ENCODE results near the gene IGLL1. TPM values are rescaled to one million over a fixed set of nuclear protein-coding genes. Genes with fewer than 3 reads are reported as not detected.

IGLL1 gene
- total and polyA plus RNA-seq, 2 experiments from 2014 or later: not detected

DNA sequence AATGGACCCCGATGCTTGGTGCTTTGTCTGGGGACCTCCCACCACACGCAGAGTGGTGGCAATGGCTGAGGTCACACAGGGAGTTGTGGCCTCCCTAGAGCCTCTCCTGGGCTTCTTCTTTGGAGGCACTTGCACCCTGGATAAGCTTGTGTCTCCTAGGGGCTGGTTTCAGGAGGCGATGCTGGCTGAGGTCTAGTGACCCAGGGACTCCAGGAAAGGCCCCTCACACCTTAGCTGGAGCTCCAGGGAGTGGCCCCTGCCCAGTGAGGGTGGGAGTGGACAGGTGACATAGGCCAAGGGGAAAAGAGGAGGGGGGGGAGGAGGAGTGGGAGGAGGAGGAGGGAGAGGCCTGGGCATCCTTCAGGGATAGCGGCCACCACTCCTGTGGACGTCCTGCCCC lies 810 bp downstream of the IGLL1 start:
- Mint-ChIP-seq H3K27ac (no peak overlapping the region), H3K9me3 (no peaks in the 10 kb centered on the region; the same call in 2 of the 3 replicates), H3K4me1 (no peaks in the 10 kb centered on the region), H3K36me3 (ENCODE audit: low read depth) (no peaks in the 10 kb centered on the region; the same call in 2 of the 3 replicates), H3K4me3 (no peak overlapping the region), H3K27me3 (ENCODE audit: insufficient read depth, low read depth, poor library complexity) (peaks cover 11% of the 10 kb centered on the region)
- TF ChIP-seq NANOG (IDR thresholded peaks at IDR 0.05; ENCODE audit: borderline replicate concordance): no peak
- TF ChIP-seq CREB1 (CRISPR knock-in tag; IDR thresholded peaks at IDR 0.05; ENCODE audit: low read depth): no peak
- TF ChIP-seq, protein P1, sequence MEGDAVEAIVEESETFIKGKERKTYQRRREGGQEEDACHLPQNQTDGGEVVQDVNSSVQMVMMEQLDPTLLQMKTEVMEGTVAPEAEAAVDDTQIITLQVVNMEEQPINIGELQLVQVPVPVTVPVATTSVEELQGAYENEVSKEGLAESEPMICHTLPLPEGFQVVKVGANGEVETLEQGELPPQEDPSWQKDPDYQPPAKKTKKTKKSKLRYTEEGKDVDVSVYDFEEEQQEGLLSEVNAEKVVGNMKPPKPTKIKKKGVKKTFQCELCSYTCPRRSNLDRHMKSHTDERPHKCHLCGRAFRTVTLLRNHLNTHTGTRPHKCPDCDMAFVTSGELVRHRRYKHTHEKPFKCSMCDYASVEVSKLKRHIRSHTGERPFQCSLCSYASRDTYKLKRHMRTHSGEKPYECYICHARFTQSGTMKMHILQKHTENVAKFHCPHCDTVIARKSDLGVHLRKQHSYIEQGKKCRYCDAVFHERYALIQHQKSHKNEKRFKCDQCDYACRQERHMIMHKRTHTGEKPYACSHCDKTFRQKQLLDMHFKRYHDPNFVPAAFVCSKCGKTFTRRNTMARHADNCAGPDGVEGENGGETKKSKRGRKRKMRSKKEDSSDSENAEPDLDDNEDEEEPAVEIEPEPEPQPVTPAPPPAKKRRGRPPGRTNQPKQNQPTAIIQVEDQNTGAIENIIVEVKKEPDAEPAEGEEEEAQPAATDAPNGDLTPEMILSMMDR (conservative IDR thresholded peaks at IDR 0.05; ENCODE audit: low read depth in 2 of 2): no peak
- TF ChIP-seq POLR2AphosphoS5 (IDR thresholded peaks at IDR 0.05; ENCODE audit: low read depth): no peak
- TF ChIP-seq EZH2phosphoT487 (IDR thresholded peaks at IDR 0.05; ENCODE audit: unreplicated experiment): no peak
- TF ChIP-seq ZNF331 (CRISPR knock-in tag; IDR thresholded peaks at IDR 0.05; ENCODE audit: low read depth): no peak
- TF ChIP-seq JUNB (IDR thresholded peaks at IDR 0.05; ENCODE audit: unreplicated experiment): no peak
- TF ChIP-seq ZNF114 (CRISPR knock-in tag; IDR thresholded peaks at IDR 0.05): no peak
- TF ChIP-seq, protein P2, sequence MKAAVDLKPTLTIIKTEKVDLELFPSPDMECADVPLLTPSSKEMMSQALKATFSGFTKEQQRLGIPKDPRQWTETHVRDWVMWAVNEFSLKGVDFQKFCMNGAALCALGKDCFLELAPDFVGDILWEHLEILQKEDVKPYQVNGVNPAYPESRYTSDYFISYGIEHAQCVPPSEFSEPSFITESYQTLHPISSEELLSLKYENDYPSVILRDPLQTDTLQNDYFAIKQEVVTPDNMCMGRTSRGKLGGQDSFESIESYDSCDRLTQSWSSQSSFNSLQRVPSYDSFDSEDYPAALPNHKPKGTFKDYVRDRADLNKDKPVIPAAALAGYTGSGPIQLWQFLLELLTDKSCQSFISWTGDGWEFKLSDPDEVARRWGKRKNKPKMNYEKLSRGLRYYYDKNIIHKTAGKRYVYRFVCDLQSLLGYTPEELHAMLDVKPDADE (IDR thresholded peaks at IDR 0.05): no peak
- TF ChIP-seq, protein P3, sequence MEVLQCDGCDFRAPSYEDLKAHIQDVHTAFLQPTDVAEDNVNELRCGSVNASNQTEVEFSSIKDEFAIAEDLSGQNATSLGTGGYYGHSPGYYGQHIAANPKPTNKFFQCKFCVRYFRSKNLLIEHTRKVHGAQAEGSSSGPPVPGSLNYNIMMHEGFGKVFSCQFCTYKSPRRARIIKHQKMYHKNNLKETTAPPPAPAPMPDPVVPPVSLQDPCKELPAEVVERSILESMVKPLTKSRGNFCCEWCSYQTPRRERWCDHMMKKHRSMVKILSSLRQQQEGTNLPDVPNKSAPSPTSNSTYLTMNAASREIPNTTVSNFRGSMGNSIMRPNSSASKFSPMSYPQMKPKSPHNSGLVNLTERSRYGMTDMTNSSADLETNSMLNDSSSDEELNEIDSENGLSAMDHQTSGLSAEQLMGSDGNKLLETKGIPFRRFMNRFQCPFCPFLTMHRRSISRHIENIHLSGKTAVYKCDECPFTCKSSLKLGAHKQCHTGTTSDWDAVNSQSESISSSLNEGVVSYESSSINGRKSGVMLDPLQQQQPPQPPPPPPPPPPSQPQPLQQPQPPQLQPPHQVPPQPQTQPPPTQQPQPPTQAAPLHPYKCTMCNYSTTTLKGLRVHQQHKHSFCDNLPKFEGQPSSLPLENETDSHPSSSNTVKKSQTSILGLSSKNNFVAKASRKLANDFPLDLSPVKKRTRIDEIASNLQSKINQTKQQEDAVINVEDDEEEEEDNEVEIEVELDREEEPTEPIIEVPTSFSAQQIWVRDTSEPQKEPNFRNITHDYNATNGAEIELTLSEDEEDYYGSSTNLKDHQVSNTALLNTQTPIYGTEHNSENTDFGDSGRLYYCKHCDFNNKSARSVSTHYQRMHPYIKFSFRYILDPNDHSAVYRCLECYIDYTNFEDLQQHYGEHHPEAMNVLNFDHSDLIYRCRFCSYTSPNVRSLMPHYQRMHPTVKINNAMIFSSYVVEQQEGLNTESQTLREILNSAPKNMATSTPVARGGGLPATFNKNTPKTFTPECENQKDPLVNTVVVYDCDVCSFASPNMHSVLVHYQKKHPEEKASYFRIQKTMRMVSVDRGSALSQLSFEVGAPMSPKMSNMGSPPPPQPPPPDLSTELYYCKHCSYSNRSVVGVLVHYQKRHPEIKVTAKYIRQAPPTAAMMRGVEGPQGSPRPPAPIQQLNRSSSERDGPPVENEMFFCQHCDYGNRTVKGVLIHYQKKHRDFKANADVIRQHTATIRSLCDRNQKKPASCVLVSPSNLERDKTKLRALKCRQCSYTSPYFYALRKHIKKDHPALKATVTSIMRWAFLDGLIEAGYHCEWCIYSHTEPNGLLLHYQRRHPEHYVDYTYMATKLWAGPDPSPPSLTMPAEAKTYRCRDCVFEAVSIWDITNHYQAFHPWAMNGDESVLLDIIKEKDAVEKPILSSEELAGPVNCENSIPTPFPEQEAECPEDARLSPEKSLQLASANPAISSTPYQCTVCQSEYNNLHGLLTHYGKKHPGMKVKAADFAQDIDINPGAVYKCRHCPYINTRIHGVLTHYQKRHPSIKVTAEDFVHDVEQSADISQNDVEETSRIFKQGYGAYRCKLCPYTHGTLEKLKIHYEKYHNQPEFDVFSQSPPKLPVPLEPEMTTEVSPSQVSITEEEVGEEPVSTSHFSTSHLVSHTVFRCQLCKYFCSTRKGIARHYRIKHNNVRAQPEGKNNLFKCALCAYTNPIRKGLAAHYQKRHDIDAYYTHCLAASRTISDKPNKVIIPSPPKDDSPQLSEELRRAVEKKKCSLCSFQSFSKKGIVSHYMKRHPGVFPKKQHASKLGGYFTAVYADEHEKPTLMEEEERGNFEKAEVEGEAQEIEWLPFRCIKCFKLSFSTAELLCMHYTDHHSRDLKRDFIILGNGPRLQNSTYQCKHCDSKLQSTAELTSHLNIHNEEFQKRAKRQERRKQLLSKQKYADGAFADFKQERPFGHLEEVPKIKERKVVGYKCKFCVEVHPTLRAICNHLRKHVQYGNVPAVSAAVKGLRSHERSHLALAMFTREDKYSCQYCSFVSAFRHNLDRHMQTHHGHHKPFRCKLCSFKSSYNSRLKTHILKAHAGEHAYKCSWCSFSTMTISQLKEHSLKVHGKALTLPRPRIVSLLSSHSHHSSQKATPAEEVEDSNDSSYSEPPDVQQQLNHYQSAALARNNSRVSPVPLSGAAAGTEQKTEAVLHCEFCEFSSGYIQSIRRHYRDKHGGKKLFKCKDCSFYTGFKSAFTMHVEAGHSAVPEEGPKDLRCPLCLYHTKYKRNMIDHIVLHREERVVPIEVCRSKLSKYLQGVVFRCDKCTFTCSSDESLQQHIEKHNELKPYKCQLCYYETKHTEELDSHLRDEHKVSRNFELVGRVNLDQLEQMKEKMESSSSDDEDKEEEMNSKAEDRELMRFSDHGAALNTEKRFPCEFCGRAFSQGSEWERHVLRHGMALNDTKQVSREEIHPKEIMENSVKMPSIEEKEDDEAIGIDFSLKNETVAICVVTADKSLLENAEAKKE (CRISPR knock-in tag; IDR thresholded peaks at IDR 0.05): no peak
- TF ChIP-seq, protein P4, sequence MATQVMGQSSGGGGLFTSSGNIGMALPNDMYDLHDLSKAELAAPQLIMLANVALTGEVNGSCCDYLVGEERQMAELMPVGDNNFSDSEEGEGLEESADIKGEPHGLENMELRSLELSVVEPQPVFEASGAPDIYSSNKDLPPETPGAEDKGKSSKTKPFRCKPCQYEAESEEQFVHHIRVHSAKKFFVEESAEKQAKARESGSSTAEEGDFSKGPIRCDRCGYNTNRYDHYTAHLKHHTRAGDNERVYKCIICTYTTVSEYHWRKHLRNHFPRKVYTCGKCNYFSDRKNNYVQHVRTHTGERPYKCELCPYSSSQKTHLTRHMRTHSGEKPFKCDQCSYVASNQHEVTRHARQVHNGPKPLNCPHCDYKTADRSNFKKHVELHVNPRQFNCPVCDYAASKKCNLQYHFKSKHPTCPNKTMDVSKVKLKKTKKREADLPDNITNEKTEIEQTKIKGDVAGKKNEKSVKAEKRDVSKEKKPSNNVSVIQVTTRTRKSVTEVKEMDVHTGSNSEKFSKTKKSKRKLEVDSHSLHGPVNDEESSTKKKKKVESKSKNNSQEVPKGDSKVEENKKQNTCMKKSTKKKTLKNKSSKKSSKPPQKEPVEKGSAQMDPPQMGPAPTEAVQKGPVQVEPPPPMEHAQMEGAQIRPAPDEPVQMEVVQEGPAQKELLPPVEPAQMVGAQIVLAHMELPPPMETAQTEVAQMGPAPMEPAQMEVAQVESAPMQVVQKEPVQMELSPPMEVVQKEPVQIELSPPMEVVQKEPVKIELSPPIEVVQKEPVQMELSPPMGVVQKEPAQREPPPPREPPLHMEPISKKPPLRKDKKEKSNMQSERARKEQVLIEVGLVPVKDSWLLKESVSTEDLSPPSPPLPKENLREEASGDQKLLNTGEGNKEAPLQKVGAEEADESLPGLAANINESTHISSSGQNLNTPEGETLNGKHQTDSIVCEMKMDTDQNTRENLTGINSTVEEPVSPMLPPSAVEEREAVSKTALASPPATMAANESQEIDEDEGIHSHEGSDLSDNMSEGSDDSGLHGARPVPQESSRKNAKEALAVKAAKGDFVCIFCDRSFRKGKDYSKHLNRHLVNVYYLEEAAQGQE (IDR thresholded peaks at IDR 0.05; ENCODE audit: unreplicated experiment): no peak
- no peak for TF ChIP-seq STAT1 (IDR thresholded peaks at IDR 0.05; ENCODE audit: unreplicated experiment)
- Histone ChIP-seq H2AFZ (no peak overlapping the region), H3K9me2 (ENCODE audit: insufficient read depth) (no peaks in the 10 kb centered on the region), H3K4me1 (ENCODE audit: insufficient read depth) (no peaks in the 10 kb centered on the region), H3K27ac (ENCODE audit: low read depth) (no peak overlapping the region), H3K36me3 (ENCODE audit: insufficient read depth) (no peaks in the 10 kb centered on the region), H3K27me3 (ENCODE audit: insufficient read depth) (no peaks in the 10 kb centered on the region), H3F3A (replicated peaks; ENCODE audit: low read depth) (no peaks in the 10 kb centered on the region), H3K4me3 (no peak overlapping the region), H3K79me2 (replicated peaks; ENCODE audit: insufficient read depth) (no peaks in the 10 kb centered on the region), H3K4me2 (no peak overlapping the region), H4K20me1 (replicated peaks; ENCODE audit: insufficient read depth) (no peaks in the 10 kb centered on the region)
- DNase-seq (ENCODE audit: low spot score) (no peak), ATAC-seq (no peak)

Data from GM23338 (cell line).